DMS79 treated with DMSO at 0.1 percent for 48 hours (cell line): ENCODE measurements around the gene RALGPS1.

Experiments
- DNase-seq: peaks from one replicate; lab custom pipeline; 2025; lab: John Stamatoyannopoulos, UW

The RALGPS1 gene

DNA sequence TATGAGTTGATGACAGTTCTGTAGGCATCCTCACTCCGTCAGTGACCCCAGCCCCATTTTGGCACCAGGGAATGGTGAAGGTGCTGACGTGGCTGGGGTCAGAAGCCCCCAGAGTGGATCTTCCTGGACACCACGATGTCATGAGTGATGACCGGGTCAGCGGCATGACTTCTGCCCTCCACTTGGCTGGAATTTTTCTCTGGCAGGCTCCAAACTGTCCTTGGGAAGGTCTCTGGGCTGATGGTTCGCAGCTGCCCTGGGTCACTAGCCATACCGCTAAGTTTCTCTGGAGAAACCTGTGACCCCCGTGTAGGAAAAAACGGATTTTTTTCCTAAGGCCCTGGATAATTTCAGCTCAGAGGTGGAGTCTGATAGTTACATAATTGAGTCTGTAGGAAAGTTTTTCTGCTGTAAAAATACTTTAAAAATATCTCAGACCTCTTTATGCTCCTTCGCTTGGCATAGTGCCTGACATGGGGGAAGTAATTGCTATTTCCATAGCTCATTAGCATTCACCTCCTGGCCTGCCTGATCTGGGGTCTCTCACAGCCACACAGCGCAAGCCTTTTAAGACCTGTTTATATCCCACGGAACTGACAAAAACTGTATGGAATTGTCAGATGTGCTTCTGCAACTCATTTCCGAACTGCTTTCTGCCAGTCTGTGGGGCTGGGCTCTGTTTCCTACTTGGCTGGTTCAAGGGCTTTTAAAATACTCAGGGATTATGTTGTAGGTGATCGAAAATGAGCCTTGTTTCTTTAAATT, 138.7 kb downstream of the RALGPS1 start:
- no peak for DNase-seq

DNA sequence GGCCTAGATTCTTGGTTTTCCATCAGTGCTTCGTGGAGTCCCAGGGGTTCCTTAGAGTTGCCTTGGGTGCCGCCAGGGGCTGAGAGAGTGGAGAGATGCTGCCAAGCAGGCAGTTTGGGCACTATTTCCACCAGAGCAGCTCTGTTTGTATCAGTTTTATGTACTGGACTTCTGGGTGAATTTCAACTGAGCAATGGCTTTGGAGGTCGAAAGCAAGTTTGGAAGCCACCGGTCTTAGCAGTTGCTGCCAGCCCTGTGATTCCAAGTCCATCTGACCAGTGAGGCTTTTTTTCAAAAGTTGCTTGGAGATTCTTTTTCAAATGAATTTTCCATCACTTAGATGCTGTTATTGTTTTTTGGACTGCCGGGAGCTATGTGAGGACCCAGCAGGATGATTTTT, 139.4 kb downstream of the RALGPS1 start:
- no peak for DNase-seq

DNA sequence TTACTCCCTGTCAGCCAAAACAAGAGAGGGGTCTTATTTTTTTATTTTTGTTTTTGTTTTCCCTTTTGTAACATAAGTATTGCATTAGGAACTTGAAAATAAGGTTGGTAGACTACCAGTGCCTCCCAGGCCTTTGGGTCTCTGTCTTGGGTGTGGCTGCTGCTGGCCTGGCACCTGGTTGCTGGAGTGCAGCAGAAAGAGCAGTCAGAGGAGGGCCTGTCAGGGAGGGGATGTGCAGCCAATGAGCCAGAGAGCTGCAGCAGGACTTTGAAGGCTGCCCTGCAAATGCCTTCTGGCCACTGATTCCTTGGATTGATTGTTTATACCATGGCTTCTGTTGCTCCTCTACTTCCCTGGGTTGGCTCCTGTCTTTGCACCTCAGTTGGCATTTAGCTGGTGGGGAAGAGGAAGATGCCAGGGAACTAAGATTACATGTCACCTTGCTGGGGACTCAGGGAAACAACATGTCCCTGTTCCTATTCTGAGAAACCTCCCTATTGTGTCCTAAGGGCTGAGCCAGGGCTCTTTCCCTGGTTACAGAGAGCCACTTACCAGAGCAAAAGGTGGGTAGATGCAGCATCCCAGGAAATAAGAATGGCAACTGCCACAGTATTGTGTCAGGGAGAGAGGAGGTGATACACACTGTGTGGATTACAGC, 141.3 kb downstream of the RALGPS1 start:
- no peak for DNase-seq

DNA sequence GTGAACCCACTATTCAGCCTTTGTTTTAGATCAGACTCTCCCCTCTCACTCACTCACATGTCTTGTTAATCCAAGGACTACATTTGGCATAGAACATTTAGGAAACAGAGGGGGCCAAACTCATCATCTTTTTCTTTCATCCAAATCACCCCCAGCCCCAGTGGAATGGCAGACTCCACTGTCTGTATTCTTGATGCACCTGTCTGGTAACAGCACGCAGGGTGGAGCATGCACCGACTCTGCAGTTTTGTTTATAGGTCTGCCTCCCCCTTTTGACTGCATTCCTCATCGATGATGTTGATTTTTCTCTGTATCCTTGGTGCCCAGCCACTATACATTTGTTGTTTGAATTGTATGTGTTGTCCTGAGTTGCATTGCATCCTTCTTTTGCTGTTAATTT, 141.9 kb downstream of the RALGPS1 start:
- DNase-seq, result no peak

DNA sequence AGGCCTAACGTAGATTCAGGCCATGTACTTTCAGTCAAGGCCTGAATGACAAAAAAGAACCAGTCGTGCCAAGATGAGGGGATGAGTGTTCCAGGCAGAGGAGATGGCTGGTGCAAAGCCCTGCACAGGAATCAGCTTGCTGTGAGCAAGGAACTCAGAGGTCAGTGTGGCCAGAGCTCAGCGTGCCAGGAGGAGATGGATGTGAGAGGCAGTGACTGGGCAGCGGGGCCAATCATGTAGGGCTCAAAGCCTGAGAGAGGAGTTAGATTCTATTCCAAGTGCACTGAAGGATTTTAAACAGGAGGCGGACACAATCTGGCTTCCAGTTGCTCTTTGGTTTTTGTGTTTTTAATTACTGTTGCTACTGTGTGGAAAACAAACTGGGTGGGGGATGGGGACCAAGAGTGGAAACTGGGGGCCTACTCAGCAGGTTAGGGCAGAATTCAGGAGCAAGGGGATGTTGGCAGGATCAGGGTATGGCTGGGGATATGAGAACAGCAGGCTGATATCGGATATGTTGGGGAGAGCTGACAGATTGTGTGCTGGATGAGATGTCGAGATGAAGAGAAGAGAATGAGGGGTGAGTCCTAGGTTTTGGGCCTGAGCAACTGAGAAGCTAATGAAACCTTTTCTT, 143.5 kb downstream of the RALGPS1 start:
- no peak for DNase-seq

DNA sequence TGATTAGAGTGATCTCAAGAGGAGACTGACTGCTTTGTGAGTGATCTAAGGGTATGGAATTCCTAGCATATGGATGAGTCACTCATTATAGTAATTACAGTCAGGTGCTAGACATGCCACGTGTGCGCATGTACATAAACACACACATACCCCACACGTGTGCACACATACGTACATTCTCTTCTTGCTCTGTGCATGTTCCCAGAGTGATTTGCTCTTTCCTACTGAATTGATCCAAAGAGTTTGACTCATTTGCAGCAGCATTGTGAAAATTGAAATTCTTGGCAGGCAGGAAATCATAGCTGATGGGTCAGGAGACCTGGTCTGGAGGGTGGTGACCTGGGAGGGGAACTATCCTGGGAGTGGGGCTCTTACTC, 144.1 kb downstream of the RALGPS1 start:
- DNase-seq, result no peak

DNA sequence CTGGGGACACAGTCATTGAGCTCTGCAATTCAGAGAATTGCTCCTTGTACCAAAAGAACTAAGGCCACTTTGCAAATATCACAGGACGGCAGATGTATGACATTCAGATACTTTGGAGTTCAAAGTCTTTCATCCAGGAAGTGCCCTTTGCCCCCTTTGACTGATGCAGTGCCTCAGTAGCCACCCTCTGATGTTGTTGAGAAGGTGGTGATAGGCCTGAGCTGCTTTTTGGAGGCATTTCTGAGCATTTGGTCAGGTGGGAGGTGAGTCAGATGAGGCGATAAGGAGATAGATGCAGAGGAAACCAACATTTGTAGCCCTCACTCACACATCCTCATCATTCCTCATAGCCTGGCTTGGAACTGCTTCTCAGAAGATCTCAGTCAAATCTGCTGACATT, 144.4 kb downstream of the RALGPS1 start:
- no peak for DNase-seq

DNA sequence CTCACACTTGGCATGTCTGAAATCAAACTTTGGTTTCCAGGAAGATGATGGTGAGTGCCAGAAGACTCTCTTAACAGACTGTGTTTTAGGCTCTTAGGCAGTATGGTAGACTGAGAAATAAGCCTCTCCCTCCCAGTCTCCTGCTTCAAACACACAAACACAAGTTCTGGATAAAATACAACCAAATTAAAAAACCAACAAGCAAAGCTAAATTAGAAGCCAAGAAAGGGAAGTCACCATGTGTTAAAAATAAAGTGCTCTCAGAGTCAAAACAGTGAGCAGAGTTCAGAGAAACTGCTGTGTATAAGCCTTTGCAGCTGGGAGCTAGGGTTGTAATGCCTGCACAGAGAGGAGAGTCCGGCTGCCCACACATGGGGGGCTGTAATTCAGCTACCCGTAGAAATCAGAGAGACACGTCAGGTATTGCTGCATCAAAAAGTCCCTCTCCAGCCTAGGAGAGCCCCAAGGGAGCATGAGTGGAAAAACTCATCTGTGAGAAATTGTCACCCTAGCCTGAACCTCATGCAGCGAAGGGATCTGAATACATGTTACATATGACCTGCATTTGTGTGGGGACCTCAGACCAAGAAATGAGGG, 145.3 kb downstream of the RALGPS1 start:
- no peak for DNase-seq

DNA sequence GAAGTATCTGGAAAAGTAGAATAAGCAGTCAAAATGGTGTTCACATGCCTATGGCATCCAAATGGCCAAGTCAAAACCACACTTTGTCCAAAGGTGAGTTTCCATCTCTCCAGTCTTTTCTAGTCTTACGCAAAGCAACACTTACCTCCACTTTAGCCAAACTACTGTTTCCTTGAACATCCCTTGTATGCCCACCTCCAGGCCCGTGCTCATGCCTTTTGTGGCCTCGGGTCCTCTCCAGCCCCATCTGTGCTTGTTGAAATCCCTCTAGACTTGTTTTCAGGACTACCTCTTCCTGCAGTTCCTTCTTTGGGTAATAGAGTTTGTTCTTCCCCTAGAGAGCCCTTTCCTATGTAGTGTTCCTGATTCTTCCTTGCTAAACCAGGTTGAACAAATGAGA, 146.8 kb downstream of the RALGPS1 start:
- DNase-seq, result no peak

DNA sequence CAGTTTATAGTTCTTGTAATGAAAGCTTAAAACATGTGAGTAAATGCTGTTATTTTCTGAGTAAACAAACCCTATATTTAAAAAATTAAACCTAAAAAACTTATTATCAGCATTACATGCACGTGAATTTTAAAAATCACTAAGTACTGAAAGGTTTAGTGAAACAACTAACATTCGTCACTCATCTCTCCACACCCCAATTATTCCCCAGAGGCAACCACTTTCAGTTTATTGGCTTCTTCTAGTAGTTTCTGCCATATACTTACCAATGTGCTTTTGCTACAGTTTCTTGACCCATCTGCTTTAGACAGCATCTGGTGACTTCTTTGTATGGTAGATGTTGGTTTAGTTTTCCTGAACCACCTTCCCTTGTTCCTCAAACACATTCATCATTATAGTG, 149.8 kb downstream of the RALGPS1 start:
- DNase-seq, result no peak

DNA sequence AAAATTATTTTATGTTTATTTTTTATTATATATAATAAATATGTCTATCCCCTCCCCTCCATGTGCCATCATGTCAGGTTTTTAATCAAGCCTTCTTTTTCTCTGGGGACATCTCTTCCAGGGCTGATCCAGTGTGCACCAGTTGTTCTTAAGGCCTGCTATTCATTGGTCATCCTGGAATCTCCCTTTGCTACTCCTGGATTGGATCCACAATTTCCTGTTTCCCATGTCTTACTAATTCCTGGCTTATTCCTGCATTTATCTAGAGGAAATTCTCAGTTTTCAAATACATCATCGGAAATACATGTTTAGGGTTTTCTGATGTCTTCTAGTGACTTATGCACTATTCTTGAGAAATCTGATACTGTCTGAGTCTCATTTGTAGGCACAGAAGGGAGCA, 151.0 kb downstream of the RALGPS1 start:
- DNase-seq, result no peak

DNA sequence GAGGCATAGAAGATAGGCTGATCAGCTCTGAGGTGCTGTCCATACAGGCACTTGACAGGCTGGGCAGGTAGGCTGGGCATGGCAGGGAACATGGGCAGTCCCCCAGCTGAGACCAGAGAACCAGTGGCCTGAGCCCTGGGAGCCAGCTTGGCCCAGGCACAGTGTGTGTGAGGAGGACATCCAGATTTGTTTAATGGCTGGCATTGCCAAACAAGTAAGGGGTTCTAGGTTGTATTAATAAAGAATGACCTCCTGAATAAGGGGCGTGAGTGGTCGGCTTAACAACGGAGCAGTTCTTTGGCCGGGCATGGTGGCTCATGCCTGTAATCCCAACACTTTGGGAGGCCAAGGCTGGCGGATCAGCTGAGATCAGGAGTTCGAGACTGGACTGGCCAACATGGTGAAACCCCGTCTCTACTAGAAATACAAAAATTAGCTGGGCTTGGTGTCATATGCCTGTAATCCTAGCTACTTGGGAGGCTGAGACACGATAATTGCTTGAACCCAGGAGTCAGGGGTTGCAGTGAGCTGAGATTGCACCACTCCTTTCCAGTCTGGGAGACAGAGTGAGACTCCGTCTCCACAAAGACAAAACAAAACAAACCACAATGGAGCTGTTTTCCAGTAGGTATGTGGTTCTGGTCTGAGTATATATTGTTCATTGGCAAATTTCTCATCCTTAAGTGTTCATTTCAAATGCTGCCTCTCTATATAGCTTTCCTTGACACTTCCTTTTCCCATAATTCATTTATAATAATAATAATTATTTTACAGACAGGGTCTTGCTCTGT, 151.7 kb downstream of the RALGPS1 start:
- DNase-seq, result no peak

DNA sequence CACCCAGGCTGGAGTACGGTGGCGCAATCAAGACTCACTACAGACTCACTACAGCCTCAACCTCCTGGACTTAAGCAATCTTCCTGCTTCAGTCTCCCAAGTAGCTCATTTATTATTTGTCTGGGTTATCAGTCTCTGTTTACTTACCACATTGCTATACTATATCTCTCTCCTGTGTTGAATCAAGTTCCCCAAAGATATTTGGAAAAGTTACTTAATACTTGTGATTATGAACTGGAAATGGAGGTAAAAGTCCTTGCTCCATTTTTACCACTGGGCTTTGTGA, 152.2 kb downstream of the RALGPS1 start:
- DNase-seq, result no peak

DNA sequence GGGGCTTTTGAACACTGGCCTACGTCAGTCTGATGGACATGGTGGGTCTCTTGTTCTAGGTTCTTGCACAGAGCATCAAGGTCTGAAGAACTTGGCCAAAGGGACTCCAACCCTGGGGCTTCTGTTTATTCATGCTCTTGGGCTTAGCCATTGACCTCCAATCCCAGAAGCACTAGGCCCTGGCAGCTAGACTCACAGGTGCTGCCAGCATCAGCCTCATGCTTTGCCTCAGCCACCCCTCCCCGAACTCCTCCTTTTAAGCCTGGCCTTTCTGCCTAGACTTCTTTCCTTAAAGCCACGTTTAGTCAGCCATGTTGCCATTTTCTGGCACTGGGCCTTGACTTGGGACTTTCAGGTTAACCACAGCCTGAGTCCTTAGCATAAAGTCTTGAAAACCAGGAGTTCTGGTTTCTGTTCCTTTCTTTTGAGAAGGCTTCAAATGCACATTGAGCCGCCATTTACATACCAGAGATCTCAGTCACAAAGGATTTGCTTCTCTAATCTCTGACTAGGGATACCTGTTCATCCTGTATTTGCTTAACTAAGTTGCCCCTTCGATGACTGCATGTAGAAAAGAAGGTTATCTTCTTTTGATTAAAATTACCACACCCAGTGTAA, 153.1 kb downstream of the RALGPS1 start:
- DNase-seq, result no peak

DNA sequence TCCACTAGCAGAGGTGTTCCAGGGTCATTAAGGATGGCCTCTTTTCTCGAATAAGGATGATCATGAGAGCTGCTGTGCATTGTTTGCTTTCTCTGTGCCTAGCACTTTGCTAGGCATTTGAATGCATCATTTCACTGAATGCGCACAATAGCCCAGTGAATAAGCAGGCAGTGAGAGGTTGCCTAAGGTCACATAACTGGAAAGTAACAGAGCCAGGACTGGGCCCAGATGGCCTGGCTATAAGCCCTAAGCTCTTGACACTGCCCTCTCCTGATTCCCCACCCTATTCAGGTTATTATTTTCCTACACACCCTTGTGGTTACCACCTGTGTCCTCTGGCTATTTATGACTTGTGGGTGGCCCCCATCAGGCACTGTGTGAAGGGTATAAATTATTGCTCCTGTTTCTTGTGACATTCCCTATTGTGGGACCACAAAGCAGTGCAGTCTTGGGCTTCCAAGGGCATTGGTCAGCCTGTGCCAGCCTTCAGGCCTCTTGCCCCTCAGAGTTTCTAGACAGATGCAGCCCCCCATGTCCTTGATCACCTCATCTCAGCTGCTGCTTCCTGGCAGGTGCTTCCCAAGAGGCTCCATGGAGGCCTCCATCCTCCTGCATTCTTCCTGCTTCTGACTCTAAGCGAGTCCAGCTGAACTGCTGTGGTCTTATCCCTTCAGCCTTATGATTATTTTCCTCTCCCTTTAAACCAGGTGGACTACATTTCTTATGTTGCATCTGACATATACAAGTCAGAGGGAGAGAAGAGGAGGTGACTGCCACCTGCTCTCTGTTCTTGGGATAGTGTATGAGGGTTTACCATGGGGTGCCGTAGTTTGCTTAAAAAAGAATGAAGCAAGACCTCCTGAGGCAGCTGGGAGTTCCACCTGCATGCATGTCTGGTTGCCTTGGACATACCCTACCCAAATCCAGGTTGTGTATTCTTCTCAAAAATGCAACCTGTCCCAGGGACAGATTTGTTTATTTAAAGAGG, 160.3 kb downstream of the RALGPS1 start:
- no peak for DNase-seq

DNA sequence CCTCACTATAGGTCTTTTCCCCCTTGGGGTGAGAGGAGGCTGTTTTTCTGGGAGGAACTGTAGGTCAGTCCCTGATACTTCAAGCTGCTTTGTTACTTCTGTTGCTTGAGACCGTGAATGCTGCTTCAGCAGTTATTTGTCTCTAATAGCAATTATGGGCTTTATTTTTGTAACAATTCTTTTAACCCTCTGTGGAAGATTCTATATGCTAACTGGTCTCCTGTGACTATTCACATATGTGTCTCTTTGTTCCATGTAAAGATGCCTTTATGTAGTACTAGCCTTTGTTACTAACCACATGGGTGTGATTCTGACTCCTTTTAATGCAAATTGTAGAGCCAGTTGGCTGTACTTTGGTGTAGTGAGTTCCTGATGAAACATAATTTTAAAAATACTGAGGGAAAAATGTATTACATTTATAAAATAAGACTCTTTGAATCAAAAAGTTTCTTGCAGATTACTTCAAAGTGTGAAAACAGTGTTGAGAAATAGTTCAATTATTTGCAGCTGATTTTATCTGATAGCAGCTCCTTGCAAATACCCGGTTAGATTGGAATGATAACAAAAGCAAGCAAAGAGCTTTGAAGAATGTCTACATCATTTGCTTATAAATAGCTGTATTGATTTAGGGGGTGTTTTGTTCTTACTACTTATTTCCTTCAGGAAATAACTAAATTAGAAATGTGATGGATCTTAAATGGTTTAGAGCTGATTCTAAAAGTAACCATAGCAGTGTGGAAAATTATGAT, 161.2 kb downstream of the RALGPS1 start:
- DNase-seq, result no peak

DNA sequence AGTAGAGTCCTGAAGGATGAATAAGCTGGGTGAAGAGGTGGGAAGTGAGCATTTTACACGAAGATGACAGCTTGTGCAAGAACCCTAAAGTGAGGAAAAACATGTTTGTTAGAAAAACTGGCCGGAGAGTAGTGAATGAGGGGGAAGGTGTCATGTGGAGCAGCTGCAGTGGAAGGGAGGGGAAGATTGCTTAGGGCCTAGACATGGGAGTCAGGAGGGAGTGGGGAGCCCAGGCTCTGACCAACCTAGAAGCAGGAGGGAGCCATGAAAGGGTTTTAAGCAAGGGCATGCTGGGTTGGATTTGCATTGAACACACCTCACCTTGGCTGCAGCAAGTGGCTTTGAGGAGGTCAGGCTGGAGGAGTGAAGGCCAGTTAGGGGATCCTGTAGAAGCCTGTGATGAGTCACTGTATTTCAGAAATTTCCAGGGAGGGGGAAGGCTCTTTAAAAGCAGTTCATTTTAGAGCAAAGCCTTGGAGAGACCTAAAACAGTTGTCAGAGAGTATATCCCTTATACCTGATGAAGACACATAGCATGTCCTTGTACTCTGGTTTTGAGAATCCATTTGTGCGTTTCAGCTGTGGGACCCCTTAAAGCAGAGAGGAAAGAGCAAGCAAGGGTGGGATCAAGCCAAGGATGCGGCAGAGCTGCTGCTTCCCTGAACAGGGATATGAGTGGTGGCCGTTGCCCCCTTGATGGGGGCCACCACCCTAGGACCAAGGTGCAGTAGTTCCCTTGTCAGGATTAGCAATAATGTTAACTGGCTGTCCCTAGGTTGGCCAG, 162.5 kb downstream of the RALGPS1 start:
- DNase-seq, result no peak

DNA sequence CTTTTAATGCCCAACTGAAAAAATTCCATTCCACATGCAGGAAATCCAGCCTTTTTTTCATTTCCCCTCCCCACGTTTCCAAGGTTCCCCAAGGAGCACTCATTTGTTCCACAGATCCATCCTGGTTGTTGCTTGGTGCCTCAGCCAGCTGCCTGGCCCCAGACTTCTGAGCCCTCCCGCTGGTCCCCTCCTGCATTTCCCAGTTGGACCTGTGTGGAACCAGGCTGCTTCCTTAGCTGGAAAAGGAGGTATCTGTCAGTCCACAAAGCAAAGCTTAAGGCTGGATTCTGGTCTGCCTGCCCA, 163.0 kb downstream of the RALGPS1 start:
- no peak for DNase-seq

DNA sequence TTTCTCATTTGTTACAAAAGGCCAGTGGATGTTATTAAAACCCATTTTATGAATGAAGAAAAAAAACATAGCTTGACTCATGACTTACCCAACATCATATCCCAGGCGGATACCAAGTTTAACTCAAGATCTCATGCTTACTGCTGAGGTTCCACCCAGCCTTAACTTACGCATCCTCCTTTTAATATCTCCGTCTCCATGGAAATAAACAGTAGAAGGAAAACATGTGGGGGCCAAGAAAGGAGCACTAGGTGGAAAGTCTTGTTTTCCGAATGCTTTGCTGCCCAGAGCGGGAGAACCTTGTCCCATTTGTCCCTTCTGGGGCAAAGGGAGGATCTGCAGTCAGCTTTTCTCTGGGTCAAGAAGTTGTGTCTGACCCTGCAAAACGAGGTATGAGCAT, 163.8 kb downstream of the RALGPS1 start:
- DNase-seq, result no peak
